Stimulated activated CD8-positive, alpha-beta memory T cell treated with anti-CD3 and anti-CD28 coated beads, Interleukin-12 subunit alpha, Interleukin-12 subunit beta, amount 100 ng/mL, for 1 hour (primary cell): ENCODE data around the gene XRCC6.
"Not testable (repeated sequence)": the region's sequence is repeated elsewhere in the genome, so short reads cannot be mapped to it uniquely, and the experiment has no call there.

Source experiments
- DNase-seq: peaks from one replicate; pipeline ENCODE4 v3.0.0-alpha.2; 2020; ENCODE audit warnings: low read depth

The XRCC6 gene

DNA sequence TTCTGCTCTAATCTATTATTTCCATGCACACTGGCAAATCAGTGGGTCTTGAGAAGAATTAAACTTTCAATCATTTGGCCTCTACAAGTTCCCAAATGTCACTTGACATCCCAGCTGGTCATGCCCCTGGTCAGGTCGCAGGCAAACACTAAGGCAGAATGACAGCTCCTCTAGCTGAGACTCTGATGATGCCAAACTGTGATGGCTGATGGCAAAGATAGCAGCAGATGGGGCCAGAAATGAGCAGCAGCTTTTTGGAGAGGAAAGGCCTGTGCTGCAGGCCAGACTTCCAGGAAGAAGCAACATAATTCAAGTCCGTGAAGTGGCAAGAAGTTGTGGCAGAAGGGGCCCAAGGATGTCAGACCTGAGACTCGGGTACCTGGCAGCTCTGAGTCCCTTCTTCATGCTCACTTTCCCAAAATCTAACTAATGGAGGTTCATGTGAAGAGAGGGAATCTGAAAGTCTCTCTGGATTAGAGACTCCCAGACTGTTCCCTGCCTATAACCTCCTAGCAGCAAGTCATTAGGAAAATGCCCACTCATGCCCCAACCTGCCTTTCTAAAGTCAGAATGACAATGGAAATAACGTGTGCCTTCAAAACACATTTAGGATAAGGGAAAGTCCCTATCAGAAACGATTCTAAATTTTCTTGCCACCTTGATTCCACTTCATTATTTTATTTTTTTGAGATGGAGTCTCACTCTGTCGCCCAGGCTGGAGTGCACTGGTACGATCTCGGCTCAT, 22.0 kb upstream of the XRCC6 start:
- DNase-seq: no peak

DNA sequence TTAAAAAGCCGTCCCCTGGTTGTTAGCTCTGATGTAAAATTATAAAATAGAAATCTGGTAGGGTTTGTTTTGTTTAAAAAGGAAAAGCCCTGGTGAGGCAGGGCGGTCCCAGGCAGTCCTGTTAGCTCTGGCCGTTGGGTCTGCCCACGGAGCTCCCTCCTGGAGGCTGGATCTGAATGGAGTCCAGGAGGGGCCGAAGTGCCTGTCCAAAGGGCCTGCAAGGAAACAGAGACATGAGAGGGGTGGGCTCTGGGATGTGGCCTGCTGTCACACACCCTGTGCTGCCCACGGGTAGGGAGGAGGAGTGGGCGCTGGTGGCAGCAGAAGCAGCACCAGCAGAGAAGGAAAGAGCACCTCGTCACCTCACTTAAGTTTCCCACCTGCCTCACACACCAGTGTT, 20.1 kb upstream of the XRCC6 start:
- no peak for DNase-seq

DNA sequence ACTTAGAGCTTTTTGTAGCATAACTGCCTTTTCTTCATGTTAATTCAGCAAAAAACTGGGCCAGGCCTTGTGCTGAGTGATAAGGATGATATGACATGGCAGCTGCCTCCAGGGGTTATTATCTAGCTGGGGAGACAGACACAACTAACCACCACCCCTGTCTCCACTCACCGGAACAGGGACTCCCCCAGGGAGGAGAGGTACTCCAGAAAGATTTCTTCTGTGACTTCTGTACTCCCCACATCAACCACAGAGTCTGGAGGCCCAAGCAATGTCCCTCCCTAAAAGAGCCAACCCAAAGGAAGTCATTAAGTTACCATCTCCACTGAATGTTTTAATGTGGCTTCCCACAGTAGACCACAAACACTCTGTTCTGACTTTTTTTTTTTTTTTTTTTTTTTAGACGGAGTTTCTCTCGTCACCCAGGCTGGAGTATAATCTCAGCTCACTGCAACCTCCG, 17.2 kb upstream of the XRCC6 start:
- no peak for DNase-seq

GRCh38 chr22:41608386-41608785, 12.7 kb upstream of the XRCC6 start:
- DNase-seq: no peak

GRCh38 chr22:41612603-41613306, 8.3 kb upstream of the XRCC6 start:
- no peak for DNase-seq

DNA sequence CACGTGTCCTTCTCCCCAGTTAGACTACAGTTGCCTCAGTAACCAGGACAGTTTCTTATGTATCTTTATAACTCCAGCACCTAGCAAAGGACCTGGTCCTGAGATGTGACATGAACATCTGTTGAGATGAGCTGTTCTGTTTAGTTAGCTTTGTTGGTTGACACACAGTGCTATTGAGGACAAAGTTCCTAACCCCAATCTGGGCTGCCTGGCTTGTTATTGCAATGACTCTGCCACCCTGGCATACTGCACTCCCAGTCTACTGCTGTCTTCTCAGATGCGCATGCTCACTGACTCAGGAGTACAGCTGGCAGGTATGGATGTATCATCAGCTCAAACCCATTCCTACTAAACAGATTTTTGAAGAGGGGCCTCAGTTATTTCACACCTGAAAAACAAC, 7.6 kb upstream of the XRCC6 start:
- no peak for DNase-seq

DNA sequence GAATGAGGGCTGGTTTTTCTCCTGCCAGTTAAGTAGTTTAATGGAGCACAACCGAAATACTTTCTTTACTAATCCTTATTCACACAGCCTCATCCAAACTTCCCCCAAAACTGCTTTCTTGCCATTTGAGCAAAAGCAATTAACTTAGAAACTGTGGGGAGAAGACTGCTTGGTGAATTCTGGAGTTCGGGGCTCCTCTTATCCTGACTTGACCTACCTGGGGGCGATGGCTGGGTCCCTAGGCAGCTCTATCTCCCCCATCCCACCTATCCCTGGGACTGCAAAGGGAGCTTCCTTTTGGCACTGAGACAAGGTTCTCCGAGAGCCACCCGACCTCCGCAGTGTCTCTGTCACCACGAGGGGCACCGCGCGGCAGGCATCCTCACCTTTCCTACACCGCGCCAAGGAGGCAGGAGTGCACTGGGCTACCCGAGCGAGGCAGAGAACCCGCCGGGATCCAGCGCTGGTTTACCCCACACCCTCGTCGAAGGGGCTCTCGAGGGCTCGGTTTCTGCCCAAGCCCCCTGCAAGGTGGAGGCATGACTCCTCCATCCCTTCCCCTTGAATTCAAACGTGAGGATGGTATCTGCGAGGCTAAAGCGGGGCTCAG, 1.0 kb upstream of the XRCC6 start:
- no peak for DNase-seq

- DNase-seq: no peak
These were observed 451 bp upstream of the XRCC6 start, which contains the start of gene DESI1 for GRCh38 chr22:41620589-41621098. Gene DESI1 (minus strand): TSS chr22:41621043. CDS start chr22:41620839, 204 bp downstream.

DNA sequence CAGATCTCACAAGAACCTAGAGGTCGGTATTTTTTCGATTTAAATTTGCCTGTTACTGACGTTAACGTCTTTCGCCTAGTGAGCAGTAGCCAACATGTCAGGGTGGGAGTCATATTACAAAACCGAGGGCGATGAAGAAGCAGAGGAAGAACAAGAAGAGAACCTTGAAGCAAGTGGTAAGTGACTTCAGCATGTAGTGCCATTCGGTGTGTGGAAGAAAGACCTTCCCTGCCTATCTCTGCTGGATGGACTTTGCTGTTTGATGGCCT, 750 bp downstream of the XRCC6 start:
- no peak for DNase-seq

DNA sequence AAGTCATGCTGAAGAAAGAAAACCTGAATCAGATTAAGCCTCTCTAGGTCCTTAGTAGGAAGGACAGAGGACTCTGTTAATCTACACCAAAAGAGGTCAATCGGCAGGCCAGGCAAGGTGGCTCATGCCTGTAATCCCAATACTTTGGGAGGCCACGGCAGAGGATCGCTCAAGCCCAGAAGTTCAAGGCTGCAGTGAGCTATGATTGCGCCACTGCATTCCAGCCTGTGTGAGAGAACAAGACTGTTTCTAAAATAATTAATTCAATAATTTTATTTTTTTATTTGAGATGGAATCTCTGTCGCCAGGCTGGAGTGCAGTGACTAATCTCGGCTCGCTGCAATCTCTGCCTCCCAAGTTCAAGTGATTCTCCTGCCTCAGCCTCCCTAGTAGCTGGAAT, 4.5 kb downstream of the XRCC6 start:
- DNase-seq: no peak

DNA sequence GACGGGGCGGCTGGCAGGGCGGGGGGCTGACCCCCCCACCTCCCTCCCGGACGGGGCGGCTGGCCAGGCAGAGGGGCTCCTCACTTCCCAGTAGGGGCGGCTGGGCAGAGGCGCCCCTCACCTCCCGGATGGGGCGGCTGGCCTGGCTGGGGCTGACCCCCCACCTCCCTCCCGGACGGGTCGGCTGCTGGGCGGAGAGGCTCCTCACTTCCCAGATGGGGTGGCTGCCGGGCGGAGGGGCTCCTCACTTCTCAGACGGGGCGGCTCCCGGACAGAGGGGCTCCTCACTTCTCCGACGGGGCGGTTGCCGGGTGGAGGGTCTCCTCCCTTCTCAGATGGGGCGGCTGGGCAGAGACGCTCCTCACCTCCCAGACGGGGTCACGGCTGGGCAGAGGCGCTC, 10.0 kb downstream of the XRCC6 start:
- not testable (repeated sequence) for DNase-seq

GRCh38 chr22:41631615-41632014, 10.5 kb downstream of the XRCC6 start:
- not testable (repeated sequence) for DNase-seq

- DNase-seq: not testable (repeated sequence)
These were observed 13.5 kb downstream of the XRCC6 start for GRCh38 chr22:41634610-41635009.

GRCh38 chr22:41636467-41636866, 15.4 kb downstream of the XRCC6 start:
- no peak for DNase-seq

DNA sequence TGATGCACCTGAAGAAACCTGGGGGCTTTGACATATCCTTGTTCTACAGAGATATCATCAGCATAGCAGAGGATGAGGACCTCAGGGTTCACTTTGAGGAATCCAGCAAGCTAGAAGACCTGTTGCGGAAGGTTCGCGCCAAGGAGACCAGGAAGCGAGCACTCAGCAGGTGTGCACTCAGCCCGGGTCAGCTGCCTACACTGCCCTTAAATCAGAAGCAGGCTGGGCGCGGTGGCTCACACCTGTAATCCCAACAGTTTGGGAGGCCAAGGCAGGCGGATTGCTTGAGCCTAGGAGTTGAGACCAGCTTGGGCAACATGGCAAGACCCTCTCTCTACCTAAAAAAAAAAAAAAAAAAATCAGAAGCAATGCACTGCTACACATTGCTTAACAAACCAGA, 16.5 kb downstream of the XRCC6 start:
- not testable (repeated sequence) for DNase-seq

GRCh38 chr22:41638124-41638523, 17.0 kb downstream of the XRCC6 start:
- DNase-seq: no peak

- no peak for DNase-seq
These were observed 17.7 kb downstream of the XRCC6 start for GRCh38 chr22:41638748-41639147.

DNA sequence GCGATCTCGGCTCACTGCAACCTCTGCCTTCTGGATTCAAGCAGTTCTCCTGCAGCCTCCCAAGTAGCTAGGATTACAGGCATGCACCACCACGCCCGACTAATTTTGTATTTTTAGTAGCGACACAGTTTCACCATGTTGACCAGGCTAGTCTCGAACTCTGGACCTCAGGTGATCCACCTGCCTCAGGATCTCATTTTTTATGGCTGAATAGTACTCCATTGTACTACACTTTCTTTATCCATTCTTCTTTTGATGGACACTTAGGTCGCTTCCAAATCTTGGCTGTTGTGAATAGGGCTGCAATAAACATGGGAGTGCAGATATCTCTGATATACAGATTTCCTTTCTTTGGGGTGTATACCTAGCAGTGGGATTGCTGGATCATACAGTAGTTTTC, 20.8 kb downstream of the XRCC6 start:
- no peak for DNase-seq

DNA sequence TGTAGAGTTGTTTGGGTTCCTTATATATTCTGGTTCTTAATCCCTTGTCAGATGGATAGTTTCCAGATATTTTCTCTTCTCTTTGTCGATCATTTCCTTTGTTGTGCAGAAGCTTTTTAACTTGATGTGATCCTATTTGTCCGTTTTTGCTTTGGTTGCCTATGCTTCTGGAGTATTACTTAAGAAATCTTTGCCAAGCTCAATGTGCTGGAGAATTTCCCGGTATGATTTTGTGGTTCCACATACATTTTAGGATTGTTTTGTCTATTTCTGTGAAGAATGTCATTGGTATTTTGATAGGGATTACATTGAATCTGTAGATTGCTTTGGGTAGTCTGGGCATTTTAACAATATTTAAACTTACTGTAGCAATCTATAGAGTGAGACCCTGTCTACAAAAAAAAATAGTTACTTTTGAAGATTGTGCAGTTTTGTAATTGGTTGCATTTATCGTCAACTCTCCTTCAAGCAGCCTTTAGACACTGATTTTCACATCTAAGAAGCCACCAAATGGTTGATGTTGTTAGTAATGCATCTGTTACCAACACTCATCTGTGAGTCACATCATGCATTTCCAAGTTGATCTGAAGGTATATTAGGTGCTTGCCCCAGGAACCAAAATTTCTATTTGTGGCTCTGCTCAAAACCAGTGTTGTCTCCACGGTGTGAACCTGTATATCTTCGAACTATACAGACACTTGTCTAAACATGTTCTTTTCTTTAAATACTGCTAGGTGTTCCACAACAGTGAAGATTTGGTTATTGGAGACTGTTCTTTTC, 21.4 kb downstream of the XRCC6 start:
- DNase-seq: no peak

DNA sequence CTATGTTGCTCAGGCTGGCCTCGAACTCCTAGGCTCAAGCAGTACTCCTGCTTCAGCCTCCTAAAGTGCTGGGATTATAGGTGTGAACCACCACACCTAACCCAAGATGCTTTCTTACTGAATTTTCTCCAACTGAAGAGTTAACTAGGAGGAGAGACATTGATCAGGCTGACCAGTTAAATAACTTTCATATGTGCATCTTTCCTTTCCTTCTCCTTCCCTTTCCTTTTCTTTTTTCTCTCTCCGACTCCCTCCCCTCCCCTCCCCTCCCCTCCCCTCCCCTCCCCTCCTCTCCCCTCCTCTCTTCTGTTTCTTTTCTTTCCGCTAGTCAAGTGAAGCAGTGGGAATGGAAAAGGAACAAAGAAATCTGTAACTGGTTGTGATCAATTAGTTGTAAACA, 26.7 kb downstream of the XRCC6 start:
- DNase-seq: no peak

DNA sequence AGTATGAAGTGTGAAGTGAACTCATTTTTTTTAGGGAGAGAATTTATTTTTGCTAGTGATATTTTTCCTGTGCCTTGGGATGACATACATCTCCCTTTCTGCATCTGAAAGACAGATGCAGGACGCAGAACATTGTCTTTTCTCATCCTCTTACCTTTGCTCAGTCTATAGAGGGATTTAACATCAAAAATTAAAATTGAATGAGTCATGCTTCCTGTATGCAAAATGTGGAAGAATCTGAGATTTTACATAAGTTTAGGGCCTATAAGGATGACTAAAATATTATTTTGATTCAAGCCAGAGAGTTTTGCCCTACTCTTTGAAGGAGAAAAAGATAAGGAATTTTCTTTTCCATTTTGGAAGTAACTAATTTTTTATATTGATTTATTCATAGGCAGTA, 27.3 kb downstream of the XRCC6 start:
- DNase-seq: no peak

- DNase-seq: no peak
These were observed 29.1 kb downstream of the XRCC6 start for GRCh38 chr22:41650229-41650628.
